ENCODE measurements around the gene NUDT8.

DNA sequence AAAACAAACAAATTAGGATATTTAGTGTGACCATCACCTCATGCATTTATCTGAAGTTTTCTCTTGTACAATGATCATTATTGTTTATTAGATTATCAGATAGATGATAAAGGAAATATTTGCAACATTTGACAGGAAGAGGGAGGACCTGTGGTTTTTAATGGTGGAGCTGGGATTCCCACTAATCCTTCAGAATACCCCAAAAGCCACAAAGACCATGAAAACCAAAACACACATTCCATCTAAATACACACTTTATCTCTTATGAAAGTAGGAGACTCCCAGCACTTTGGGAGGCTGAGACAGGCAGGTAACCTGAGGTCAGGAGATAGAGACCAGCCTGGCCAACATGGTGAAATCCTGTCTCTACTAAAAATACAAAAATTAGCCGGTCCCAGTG is 30.6 kb downstream of the NUDT8 start:
- TF ChIP-seq, protein P1, sequence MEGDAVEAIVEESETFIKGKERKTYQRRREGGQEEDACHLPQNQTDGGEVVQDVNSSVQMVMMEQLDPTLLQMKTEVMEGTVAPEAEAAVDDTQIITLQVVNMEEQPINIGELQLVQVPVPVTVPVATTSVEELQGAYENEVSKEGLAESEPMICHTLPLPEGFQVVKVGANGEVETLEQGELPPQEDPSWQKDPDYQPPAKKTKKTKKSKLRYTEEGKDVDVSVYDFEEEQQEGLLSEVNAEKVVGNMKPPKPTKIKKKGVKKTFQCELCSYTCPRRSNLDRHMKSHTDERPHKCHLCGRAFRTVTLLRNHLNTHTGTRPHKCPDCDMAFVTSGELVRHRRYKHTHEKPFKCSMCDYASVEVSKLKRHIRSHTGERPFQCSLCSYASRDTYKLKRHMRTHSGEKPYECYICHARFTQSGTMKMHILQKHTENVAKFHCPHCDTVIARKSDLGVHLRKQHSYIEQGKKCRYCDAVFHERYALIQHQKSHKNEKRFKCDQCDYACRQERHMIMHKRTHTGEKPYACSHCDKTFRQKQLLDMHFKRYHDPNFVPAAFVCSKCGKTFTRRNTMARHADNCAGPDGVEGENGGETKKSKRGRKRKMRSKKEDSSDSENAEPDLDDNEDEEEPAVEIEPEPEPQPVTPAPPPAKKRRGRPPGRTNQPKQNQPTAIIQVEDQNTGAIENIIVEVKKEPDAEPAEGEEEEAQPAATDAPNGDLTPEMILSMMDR (conservative IDR thresholded peaks at IDR 0.05), result no peak
- no peak for TF ChIP-seq EZH2 (IDR thresholded peaks at IDR 0.05; ENCODE audit: low read depth)

All from PC-9 (cell line).